HG03521 (cell line): Measurements from ENCODE around the gene WDR46.
A peak's percentile ranks its signal among the peaks of the same experiment; 100 is the strongest.

Experiments used
- ATAC-seq: cut with Tn5 transposase; IDR thresholded peaks from one replicate; pipeline ENCODE4 v1.9.1; 2021; ENCODE audit warnings: mild to moderate bottlenecking, moderate library complexity; ENCODE audit not compliant: unreplicated experiment

Gene WDR46, protein sequence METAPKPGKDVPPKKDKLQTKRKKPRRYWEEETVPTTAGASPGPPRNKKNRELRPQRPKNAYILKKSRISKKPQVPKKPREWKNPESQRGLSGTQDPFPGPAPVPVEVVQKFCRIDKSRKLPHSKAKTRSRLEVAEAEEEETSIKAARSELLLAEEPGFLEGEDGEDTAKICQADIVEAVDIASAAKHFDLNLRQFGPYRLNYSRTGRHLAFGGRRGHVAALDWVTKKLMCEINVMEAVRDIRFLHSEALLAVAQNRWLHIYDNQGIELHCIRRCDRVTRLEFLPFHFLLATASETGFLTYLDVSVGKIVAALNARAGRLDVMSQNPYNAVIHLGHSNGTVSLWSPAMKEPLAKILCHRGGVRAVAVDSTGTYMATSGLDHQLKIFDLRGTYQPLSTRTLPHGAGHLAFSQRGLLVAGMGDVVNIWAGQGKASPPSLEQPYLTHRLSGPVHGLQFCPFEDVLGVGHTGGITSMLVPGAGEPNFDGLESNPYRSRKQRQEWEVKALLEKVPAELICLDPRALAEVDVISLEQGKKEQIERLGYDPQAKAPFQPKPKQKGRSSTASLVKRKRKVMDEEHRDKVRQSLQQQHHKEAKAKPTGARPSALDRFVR

GRCh38 chr6:33288921-33289783, at the start of gene WDR46, which contains the start of gene PFDN6:
TSS of gene WDR46 (minus strand) at chr6:33289239. CDS start at chr6:33289170, 69 bp downstream.
TSS of gene PFDN6 (plus strand) at chr6:33289601. CDS start at chr6:33289857, 256 bp downstream.
- ATAC-seq: peak; percentile 76

GRCh38 chr6:33336495-33336894, 47.5 kb upstream of the WDR46 start:
- no peak for ATAC-seq

DNA sequence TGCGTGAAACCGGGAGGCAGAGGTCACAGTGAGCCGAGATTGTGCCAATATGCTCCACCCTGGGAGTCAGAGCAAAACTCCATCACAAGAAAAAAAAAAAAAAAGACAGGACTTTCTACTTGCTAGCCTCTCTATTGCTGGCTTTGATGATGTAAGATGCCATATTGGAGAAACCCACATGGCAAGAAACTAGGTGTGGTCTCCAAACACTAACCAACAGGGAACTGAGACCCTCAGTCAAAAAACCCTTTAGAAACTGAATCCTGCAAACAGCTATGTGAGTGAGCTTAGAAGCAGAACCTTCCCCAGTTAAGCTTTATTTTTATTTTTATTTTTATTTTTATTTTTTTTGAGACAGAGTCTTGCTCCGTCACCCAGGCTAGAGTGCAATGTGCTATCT, 46.9 kb upstream of the WDR46 start:
- ATAC-seq: no peak

GRCh38 chr6:33333666-33334065, 44.6 kb upstream of the WDR46 start:
- ATAC-seq: no peak

DNA sequence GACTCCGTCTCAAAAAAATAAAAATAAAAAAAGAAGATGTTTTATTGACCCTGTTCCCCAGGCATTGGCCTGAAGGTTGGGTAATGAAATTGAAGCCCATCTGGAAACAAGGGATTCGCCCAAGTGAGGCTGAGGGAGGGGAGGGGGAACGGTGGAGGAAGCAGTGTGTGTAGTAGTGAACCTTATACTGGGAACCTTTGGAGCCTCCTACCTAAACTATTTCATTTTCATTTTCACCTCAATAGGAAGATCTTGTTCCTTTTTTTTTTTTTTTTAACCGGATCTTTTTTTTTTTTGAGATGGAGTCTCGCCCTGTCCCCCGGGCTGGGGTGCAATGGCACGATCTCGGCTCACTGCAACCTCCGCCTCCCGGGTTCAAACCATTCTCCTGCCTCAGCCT, 41.7 kb upstream of the WDR46 start:
- no peak for ATAC-seq

DNA sequence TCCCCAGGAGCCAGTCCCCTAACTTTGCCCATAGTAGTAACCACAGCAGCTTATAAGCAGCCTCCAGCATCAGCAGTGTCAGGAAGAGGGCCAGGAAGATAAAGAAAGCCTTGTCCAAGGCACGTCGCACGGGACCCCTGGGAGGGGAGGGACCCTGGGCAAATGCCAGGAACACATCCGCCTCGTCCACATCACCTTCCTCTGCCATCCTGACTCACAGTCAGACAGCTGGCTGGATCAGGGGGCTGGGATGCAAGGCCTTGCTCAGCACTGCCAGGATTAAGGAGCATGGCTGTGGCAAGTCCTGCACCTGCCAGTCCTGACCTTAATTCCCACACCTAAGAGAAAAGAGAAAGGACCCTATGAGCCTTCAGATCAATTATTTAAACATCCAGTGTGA, 40.0 kb upstream of the WDR46 start:
- no peak for ATAC-seq

- no peak for ATAC-seq
Observed at GRCh38 chr6:33324125-33324524, 35.1 kb upstream of the WDR46 start.

- peak; percentile 4 for ATAC-seq
Observed at GRCh38 chr6:33323623-33323948, 34.5 kb upstream of the WDR46 start.

DNA sequence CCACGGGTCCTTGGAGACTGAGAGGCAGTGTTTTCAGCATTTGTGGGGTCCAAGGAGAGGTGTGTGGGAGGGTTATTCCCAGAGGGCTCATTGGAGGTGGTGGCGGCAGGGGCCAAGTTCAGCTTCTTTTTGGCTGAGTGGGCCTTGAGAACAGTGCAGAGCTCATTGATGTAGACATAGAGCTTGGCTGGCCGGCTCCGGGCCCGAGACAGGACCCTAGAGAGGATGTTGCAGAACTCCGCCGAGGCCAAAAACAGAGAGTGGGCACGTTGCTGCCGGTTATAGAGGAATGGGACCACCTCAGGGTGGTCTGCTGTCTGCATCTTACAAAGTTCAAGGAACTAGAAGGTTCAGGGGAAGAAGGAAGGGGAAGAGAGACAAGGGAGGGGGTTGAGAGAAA, 32.2 kb upstream of the WDR46 start:
- ATAC-seq: no peak

GRCh38 chr6:33320315-33321181, 31.5 kb upstream of the WDR46 start:
- ATAC-seq: no peak

GRCh38 chr6:33319939-33320314, 30.9 kb upstream of the WDR46 start:
- ATAC-seq: no peak

DNA sequence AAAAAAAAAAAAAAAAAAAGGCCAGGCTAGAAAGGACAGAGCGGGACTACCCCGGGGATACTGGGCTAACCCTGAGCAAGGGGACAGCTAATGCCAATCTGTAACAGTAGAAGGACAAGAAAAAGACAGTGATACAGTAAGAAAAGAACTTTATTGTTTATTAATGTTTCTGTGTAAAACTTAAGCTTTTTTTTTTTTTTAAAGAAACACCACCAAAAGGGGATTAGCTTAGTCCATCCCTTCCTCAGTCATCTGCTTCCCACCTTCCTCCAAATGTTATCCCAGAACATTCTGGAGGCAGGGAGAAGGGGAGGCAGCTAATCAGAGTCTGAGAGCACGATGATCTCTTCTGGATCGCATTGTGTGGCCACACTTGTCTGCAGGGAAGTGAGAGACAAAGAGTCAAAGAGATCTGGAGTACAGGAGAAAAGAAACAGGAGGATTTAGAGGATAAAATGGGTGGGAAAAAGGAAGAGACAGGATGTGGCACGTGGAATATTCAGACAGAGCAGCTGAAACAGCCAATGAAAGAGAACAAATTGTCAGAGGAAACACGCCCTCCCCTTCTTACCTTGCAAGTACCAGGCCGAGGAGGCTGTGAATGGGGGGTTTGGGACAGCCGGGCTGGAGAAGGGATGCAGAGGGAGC, 29.5 kb upstream of the WDR46 start:
- no peak for ATAC-seq

GRCh38 chr6:33317669-33318425, 28.8 kb upstream of the WDR46 start, which contains the start of gene ZBTB22:
TSS of gene ZBTB22 (minus strand) at chr6:33317744. CDS start at chr6:33316916, 828 bp downstream.
- ATAC-seq: peak; percentile 47

DNA sequence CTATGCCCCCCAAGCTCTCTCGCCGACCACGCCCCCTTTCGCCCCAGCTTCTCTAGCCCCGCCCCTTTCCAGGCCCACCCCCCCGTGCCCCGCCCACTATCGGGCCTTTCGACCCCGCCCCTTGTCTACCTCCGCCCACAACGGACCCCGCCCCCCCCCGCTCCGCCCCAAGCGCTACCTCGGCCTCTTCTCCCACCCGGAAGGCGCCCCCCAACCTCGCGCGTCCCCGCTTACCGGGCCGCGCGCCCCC, 28.3 kb upstream of the WDR46 start:
- no peak for ATAC-seq

DNA sequence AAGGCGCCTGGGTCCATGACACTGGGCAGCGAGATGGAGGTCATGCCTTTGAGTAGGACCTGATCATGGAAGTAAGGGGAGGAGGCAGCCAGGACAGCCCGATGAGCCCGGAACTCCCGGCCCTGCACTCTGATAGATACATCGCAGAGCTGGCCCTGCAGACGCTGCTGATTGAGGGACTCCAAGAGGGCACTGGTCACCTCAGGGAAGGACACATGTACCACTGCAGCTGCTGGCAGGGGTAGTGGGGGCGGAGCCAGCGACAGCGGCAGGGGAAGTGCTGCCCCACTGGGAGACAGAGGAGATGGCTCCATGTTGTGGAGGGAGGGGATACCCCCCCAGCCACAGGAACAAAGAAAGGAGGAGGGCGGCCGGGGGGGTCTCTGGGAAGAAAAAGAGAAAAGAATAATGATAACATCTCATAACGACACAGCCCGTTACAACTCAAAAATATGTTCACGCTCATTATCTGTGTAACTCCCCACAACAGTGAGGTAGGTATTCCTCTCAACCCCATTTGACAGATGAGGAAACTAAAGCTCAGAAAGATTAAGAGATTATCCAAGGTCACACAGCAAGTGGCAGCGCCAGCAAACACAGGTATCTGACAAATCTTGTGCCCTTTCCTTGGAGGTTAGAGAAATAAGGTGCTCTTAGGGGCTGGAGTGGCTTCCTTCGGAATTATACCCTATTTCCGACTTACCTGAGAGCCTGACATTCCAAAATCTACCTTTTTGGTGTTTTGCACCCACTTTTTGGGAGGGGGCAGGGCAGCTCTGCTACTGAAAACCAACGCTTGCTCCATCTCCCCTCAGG, 27.8 kb upstream of the WDR46 start:
- ATAC-seq: no peak

DNA sequence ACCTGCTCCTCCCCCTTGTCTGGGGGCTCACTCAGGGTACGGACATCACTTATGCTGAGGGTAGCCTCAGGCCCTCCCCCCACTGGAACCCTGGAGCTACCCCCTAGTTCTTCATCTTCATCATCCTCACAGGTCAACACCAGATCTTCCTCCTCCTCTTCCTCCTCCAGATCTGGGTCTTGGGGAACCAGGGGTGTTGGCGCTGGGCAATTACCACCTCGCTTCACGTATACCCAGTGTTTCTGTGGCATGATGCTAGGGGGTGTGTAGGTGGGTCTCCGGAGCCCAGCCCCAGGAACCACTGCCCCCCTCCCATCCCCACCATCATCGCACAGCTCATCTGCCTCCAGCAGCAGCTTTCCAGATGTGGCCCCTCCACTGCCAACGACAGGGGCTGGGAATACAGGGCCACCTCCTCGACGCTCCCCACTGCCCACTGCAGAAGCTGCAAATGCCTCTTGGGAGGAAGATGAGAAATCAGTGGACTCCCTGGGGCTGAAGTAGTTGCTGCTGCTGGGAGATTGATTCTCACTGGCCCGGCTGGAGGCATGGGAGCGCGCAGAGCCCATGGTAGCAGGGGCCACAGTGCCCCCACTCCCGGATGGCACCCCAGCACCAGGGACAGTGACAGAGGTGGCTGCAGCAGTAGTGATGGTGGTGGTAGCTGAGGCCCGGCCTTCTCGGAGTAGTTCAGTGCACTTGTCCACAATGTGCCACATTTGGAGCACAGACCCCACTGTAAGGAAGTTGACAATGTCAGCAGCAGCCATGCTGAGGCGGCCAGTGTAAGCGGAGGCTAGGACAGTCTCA, 27.0 kb upstream of the WDR46 start:
- no peak for ATAC-seq

GRCh38 chr6:33314943-33315792, 26.1 kb upstream of the WDR46 start:
- no peak for ATAC-seq
